Measurements from ENCODE around the gene C19orf85.

The C19orf85 gene

DNA sequence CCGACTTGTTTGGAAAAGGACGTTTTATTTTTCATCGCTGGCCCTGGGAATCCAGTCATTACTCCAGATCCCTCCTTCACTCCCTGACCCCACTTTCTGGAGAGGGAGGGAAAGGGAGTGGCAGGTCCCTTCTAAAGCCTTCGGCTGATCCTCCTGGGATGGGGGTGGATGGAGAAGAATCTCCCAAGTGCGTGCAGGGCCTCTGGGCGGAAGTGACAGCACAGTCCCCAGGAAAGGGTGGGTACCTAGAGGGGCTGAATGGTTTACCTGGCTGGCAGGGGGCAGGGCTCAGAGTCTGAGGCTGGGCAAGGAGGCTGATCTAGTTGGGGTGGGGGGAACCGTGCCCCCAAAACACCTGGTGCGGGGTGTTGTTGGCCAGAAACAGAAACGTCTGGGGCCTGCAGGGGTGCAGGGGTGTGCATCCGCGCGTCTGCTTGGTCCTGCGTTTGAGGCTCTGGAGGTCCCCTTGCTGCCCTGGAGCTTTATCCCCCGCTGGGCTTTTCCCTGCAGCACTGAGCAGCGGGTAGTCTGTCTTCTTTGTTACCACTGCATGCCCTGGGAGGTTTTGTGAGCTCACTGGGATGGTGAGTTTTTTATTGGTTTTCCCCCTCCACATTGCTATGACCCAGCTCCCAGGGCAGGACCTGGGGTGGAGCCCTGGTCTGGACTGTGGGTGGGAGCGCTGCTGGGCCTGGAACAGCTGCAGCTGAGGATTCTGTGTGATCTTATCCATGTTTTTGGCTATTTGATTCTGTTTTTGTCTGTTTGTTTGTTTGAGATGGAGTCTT is 8.9 kb upstream of the C19orf85 start:
- Histone ChIP-seq H3K4me3 (ENCODE audit: low read length) (no peak overlapping the region), H3K9me3 (ENCODE audit: insufficient read depth, low read length) (no peaks in the 10 kb centered on the region), H3K36me3 (replicated peaks; ENCODE audit: low read depth, low read length) (no peaks in the 10 kb centered on the region), H4K20me1 (ENCODE audit: insufficient read depth, low read length) (no peaks in the 10 kb centered on the region), H3K27me3 (ENCODE audit: low read depth, low read length) (no peaks in the 10 kb centered on the region), H3K27ac (ENCODE audit: low read length) (no peak overlapping the region), H3K9ac (ENCODE audit: low read length) (no peak overlapping the region), H2AFZ (ENCODE audit: low read depth, low read length) (no peak overlapping the region), H3K4me2 (ENCODE audit: low read length) (no peak overlapping the region), H3K4me1 (ENCODE audit: low read length) (peaks cover 10% of the 10 kb centered on the region), H3K79me2 (ENCODE audit: low read length) (peaks cover 9% of the 10 kb centered on the region)
- TF ChIP-seq, protein P1, sequence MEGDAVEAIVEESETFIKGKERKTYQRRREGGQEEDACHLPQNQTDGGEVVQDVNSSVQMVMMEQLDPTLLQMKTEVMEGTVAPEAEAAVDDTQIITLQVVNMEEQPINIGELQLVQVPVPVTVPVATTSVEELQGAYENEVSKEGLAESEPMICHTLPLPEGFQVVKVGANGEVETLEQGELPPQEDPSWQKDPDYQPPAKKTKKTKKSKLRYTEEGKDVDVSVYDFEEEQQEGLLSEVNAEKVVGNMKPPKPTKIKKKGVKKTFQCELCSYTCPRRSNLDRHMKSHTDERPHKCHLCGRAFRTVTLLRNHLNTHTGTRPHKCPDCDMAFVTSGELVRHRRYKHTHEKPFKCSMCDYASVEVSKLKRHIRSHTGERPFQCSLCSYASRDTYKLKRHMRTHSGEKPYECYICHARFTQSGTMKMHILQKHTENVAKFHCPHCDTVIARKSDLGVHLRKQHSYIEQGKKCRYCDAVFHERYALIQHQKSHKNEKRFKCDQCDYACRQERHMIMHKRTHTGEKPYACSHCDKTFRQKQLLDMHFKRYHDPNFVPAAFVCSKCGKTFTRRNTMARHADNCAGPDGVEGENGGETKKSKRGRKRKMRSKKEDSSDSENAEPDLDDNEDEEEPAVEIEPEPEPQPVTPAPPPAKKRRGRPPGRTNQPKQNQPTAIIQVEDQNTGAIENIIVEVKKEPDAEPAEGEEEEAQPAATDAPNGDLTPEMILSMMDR (IDR thresholded peaks at IDR 0.05; ENCODE audit: low read depth, low read length) = no peak
- TF ChIP-seq EZH2phosphoT487 (IDR thresholded peaks at IDR 0.05; ENCODE audit: low read depth) = no peak

DNA sequence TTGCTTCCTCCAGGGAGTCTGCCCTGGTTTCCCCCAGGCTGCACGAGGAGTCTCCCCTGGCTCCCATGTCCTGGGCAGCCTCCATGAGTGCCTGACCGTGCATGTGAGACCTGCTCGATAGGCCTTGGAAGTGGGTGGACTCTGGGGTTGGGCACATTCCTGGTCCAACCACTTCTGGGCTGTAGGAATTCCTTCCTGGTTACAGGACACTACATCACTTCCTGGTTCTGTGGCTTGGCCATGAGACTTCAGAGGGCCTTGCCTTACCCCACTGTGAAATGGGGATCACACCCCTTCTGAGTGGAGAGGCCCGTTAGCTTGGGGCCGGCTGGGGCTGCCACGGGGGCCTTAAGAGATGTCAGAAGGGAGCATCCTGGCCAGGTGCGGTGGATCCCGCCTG is 7.9 kb upstream of the C19orf85 start:
- H3K4me3 ChIP-seq (ENCODE audit: low read length) = no peak overlapping the region
- no peak overlapping the region for H2AFZ ChIP-seq (ENCODE audit: low read depth, low read length)
- H3K27ac ChIP-seq (ENCODE audit: low read length) = no peak overlapping the region
- H3K79me2 ChIP-seq (ENCODE audit: low read length) = peaks cover 3% of the 10 kb centered on the region; the same call in 1 of the 2 replicates
- H4K20me1 ChIP-seq (ENCODE audit: insufficient read depth, low read length) = no peaks in the 10 kb centered on the region
- no peaks in the 10 kb centered on the region for H3K9me3 ChIP-seq (ENCODE audit: insufficient read depth, low read length)
- no peaks in the 10 kb centered on the region for H3K36me3 ChIP-seq (replicated peaks; ENCODE audit: low read depth, low read length)
- no peak overlapping the region for H3K4me2 ChIP-seq (ENCODE audit: low read length)
- TF ChIP-seq, protein P1 (IDR thresholded peaks at IDR 0.05; ENCODE audit: low read depth, low read length) = no peak
- TF ChIP-seq EZH2phosphoT487 (IDR thresholded peaks at IDR 0.05; ENCODE audit: low read depth) = no peak
- peaks cover 8% of the 10 kb centered on the region for H3K4me1 ChIP-seq (ENCODE audit: low read length)
- no peaks in the 10 kb centered on the region for H3K27me3 ChIP-seq (ENCODE audit: low read depth, low read length)
- H3K9ac ChIP-seq (ENCODE audit: low read length) = no peak overlapping the region

DNA sequence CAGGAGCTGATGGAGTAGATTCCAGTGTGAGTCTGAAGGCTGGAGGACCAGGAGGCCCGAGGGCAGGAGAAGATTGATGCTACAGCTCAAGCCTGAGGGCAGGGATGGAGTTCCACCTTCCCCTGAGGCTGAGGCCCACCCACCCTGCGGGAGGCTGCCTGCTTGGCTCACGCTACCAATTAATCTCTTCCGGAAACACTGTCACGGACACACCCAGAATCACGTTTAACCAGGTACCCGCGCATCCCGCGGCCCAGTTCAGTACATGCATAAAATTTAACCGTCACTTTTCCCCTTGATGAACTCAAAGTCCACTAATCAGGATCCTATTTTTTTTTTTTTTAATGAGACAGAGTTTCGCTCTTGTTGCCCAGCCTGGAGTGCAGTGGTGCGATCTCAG is 6.7 kb upstream of the C19orf85 start:
- peaks cover 8% of the 10 kb centered on the region for H3K4me1 ChIP-seq (ENCODE audit: low read length)
- H3K27ac ChIP-seq (ENCODE audit: low read length) = no peak overlapping the region
- H3K27me3 ChIP-seq (ENCODE audit: low read depth, low read length) = no peaks in the 10 kb centered on the region
- H3K36me3 ChIP-seq (replicated peaks; ENCODE audit: low read depth, low read length) = no peaks in the 10 kb centered on the region
- no peak overlapping the region for H2AFZ ChIP-seq (ENCODE audit: low read depth, low read length)
- no peak overlapping the region for H3K9ac ChIP-seq (ENCODE audit: low read length)
- H3K4me2 ChIP-seq (ENCODE audit: low read length) = no peak overlapping the region
- TF ChIP-seq EZH2phosphoT487 (IDR thresholded peaks at IDR 0.05; ENCODE audit: low read depth) = no peak
- TF ChIP-seq, protein P1 (IDR thresholded peaks at IDR 0.05; ENCODE audit: low read depth, low read length) = no peak
- no peak overlapping the region for H3K4me3 ChIP-seq (ENCODE audit: low read length)
- H4K20me1 ChIP-seq (ENCODE audit: insufficient read depth, low read length) = no peaks in the 10 kb centered on the region
- no peaks in the 10 kb centered on the region for H3K79me2 ChIP-seq (ENCODE audit: low read length)
- H3K9me3 ChIP-seq (ENCODE audit: insufficient read depth, low read length) = no peaks in the 10 kb centered on the region

DNA sequence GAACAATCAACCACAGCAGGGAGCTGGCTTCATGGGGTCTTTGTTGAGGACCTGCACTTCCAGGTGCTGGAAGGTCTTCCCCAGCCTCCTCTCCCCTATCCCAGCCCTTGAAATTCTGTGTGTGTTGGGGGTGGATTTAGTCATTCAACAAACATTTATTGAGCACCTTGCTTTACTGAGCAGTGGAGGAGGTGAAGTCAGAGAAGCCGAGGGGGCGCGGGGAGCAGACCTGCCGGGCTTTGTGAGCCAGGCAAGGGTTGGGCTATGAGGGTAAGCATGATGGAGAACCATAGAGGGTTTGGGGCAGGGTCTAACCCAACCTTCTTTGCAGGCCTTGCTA is 3.5 kb upstream of the C19orf85 start:
- Histone ChIP-seq H3K27me3 (ENCODE audit: low read depth, low read length) (no peaks in the 10 kb centered on the region), H3K4me1 (ENCODE audit: low read length) (peaks cover 4% of the 10 kb centered on the region), H2AFZ (ENCODE audit: low read depth, low read length) (peak overlapping the region; percentile 97), H4K20me1 (ENCODE audit: insufficient read depth, low read length) (no peaks in the 10 kb centered on the region), H3K4me2 (ENCODE audit: low read length) (peak overlapping the region; percentile 60), H3K27ac (ENCODE audit: low read length) (no peak overlapping the region), H3K36me3 (replicated peaks; ENCODE audit: low read depth, low read length) (no peaks in the 10 kb centered on the region), H3K9ac (ENCODE audit: low read length) (no peak overlapping the region; the same call in 1 of the 2 replicates), H3K79me2 (ENCODE audit: low read length) (no peaks in the 10 kb centered on the region), H3K4me3 (ENCODE audit: low read length) (peak overlapping the region; percentile 25; the same call in 1 of the 2 replicates), H3K9me3 (ENCODE audit: insufficient read depth, low read length) (no peaks in the 10 kb centered on the region)
- TF ChIP-seq, protein P1 (IDR thresholded peaks at IDR 0.05; ENCODE audit: low read depth, low read length) = peak; percentile 1; the same call in 1 of the 2 replicates
- TF ChIP-seq EZH2phosphoT487 (IDR thresholded peaks at IDR 0.05; ENCODE audit: low read depth) = no peak
